ENCODE results near the gene MMP21.

The MMP21 gene

GRCh38 chr10:125792342-125793300 is 17.0 kb upstream of the MMP21 start:
- DNase-seq: no peak

GRCh38 chr10:125788156-125789034 is 12.8 kb upstream of the MMP21 start:
- DNase-seq: no peak

- DNase-seq: no peak
Measured at GRCh38 chr10:125785791-125786190, 10.2 kb upstream of the MMP21 start.

GRCh38 chr10:125783957-125784356 is 8.3 kb upstream of the MMP21 start:
- no peak for DNase-seq

- DNase-seq: no peak
Measured at GRCh38 chr10:125783408-125783807, 7.8 kb upstream of the MMP21 start.

- DNase-seq: no peak
Measured at GRCh38 chr10:125782616-125783015, 7.0 kb upstream of the MMP21 start.

GRCh38 chr10:125782054-125782453 is 6.4 kb upstream of the MMP21 start:
- DNase-seq: no peak

- DNase-seq: no peak
Measured at GRCh38 chr10:125781374-125781773, 5.8 kb upstream of the MMP21 start.

- DNase-seq: no peak
Measured at GRCh38 chr10:125779403-125780327, 4.0 kb upstream of the MMP21 start.

- no peak for DNase-seq
Measured at GRCh38 chr10:125778556-125778955, 2.9 kb upstream of the MMP21 start.

- no peak for DNase-seq
Measured at GRCh38 chr10:125777806-125778205, 2.2 kb upstream of the MMP21 start.

GRCh38 chr10:125774581-125775191 is 935 bp downstream of the MMP21 start:
- no peak for DNase-seq

- no peak for DNase-seq
Measured at GRCh38 chr10:125773687-125774543, 1.7 kb downstream of the MMP21 start.

- no peak for DNase-seq
Measured at GRCh38 chr10:125772864-125773180, 2.8 kb downstream of the MMP21 start.

GRCh38 chr10:125772112-125772863 is 3.3 kb downstream of the MMP21 start:
- no peak for DNase-seq

GRCh38 chr10:125770844-125771243 is 4.8 kb downstream of the MMP21 start:
- DNase-seq: no peak

- no peak for DNase-seq
Measured at GRCh38 chr10:125769175-125769574, 6.4 kb downstream of the MMP21 start.

- DNase-seq: no peak
Measured at GRCh38 chr10:125768219-125768855, 7.3 kb downstream of the MMP21 start.

GRCh38 chr10:125766511-125766910 is 9.1 kb downstream of the MMP21 start:
- no peak for DNase-seq

- DNase-seq: no peak
Measured at GRCh38 chr10:125765835-125766234, 9.8 kb downstream of the MMP21 start.
